Keratinocyte (primary cell): ENCODE measurements around the gene THAP6. TPM values are rescaled to one million over a fixed set of nuclear protein-coding genes. Genes with fewer than 3 reads are reported as not detected.

Experiments
- DNase-seq: peaks from one replicate; pipeline ENCODE4 v3.0.0-alpha.2; 2011; ENCODE audit warnings: low read depth, missing footprints, low spot score
- FAIRE-seq: peaks from 2 replicates; lab custom pipeline; 2011; peaks lifted over from hg19 to GRCh38; lab: Jason Lieb, UNC
- H2AFZ ChIP-seq: 2 replicates; pipeline ENCODE4 v1.6.0; 2012; ENCODE audit warnings: low read length, control low read depth, inconsistent platforms; ENCODE audit not compliant: control insufficient read depth
- H3K27ac ChIP-seq: 2 replicates; pipeline ENCODE4 v1.5.1; 2011; ENCODE audit warnings: low read length; ENCODE audit not compliant: control insufficient read depth, insufficient read depth
- H3K27me3 ChIP-seq: 3 replicates; pipeline ENCODE4 v1.6.0; 2011; ENCODE audit warnings: low read length; ENCODE audit not compliant: control insufficient read depth, insufficient read depth; ENCODE audit errors: extremely low read depth
- H3K36me3 ChIP-seq, 2 experiments: 2 replicates in 1 of 2; 3 replicates in 1 of 2; pipeline ENCODE4 v1.5.1; 2011; ENCODE audit warnings: low read length in 2 of 2, mild to moderate bottlenecking in 1 of 2; ENCODE audit not compliant: control insufficient read depth in 2 of 2, insufficient read depth in 2 of 2; ENCODE audit errors: extremely low read depth in 1 of 2
- H3K4me1 ChIP-seq: 3 replicates; pipeline ENCODE4 v1.5.1; 2011; ENCODE audit warnings: low read length; ENCODE audit not compliant: control insufficient read depth, insufficient read depth; ENCODE audit errors: extremely low read depth
- H3K4me2 ChIP-seq: 3 replicates; pipeline ENCODE4 v1.6.0; 2011; ENCODE audit warnings: low read depth, low read length; ENCODE audit not compliant: control insufficient read depth, insufficient read depth; ENCODE audit errors: extremely low read depth
- H3K4me3 ChIP-seq, 3 experiments: fragments of 200-600 bp in 1 of 3; sonication (generic) in 1 of 3; 2 replicates in 2 of 3; 3 replicates in 1 of 3; pipeline ENCODE4 v1.5.1; 2011 to 2016; ENCODE audit warnings: low read length in 3 of 3, mild to moderate bottlenecking in 3 of 3, control low read depth in 2 of 3, inconsistent platforms in 1 of 3, low read depth in 1 of 3, mixed read lengths in 1 of 3, mixed run types in 1 of 3, moderate library complexity in 1 of 3; ENCODE audit not compliant: control insufficient read depth in 2 of 3, insufficient read depth in 2 of 3; ENCODE audit errors: extremely low read depth in 1 of 3
- H3K79me2 ChIP-seq: 2 replicates; pipeline ENCODE4 v1.6.0; 2012; ENCODE audit warnings: low read length; ENCODE audit not compliant: control insufficient read depth, insufficient read depth
- H3K9ac ChIP-seq: 3 replicates; pipeline ENCODE4 v1.6.0; 2011; ENCODE audit warnings: low read length; ENCODE audit not compliant: control insufficient read depth, insufficient read depth; ENCODE audit errors: extremely low read depth
- H3K9me1 ChIP-seq: 3 replicates; pipeline ENCODE4 v1.6.0; 2011; ENCODE audit warnings: low read length; ENCODE audit not compliant: control insufficient read depth, insufficient read depth; ENCODE audit errors: extremely low read depth
- H3K9me3 ChIP-seq: 2 replicates; pipeline ENCODE4 v1.5.1; 2012; ENCODE audit warnings: low read depth, low read length; ENCODE audit not compliant: control insufficient read depth
- H4K20me1 ChIP-seq: 3 replicates; pipeline ENCODE4 v1.6.0; 2011; ENCODE audit warnings: low read length; ENCODE audit not compliant: control insufficient read depth, insufficient read depth; ENCODE audit errors: extremely low read depth
- CTCF ChIP-seq, 3 experiments: IDR thresholded peaks in 1 of 3; conservative IDR thresholded peaks in 1 of 3; optimal IDR thresholded peaks in 1 of 3; 2 replicates in 2 of 3; 3 replicates in 1 of 3; pipeline versions ENCODE3 to v1.5.1; 2011; ENCODE audit warnings: low read length in 3 of 3, mild to moderate bottlenecking in 3 of 3, moderate library complexity in 2 of 3, control low read depth in 1 of 3, inconsistent platforms in 1 of 3; ENCODE audit not compliant: insufficient read depth in 2 of 3; ENCODE audit errors: extremely low read depth in 1 of 3
- EZH2 ChIP-seq: IDR thresholded peaks from one replicate; pipeline ENCODE4 v1.6.1; 2012; ENCODE audit warnings: inconsistent platforms, mild to moderate bottlenecking, low read length, moderate library complexity
- dilution Hi-C: fragments of 300-500 bp; cut with MboI; formaldehyde crosslinking; loops from one replicate; pipeline ENCODE4 v1.7.0; 2020; ENCODE audit warnings: low sequenced_read_pairs; ENCODE audit not compliant: extremely low pct_ligation_motif_present
- polyA plus RNA-seq, 5 experiments: library from polyadenylated mRNA; depleted of rRNA in 3 of 5; stranded (reverse) in 3 of 5; stranded (forward) in 1 of 5; unstranded in 1 of 5; fragments of >200 nt; gene quantifications; 1 replicate in 1 of 5; 2 replicates in 3 of 5; 3 replicates in 1 of 5; pipeline versions ENCODE4 v1.2.1 to v1.2.3, GENCODE V29; 2011 to 2012; ENCODE audit warnings: missing spikeins in 2 of 5, low read depth in 1 of 5, low replicate concordance in 1 of 5

Gene THAP6
- polyA plus RNA-seq, 1 donor (not counting 4 experiments of a cell fraction or from before 2014, with no cell fraction given) = 11.9 TPM

DNA sequence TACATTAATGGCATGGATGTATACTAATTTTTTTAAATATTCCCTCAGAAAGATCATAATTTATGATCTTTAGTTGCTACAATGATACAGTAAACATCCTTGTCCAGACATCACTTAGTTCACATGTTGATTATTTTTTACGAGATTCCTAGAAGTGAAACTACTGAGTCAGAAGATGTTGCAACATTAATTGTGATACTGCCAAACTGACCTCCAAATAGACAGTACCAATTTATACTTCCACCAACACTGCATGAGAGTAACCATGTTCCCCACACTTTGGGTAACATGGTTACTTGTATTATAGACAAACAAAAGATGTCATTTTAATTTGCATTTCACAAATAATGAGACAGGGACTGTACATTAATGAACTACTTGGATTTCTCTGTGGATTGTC, 19.7 kb upstream of the THAP6 start:
- H3K27ac ChIP-seq = peak overlapping the region; percentile 33
- H3K4me1 ChIP-seq = no peaks in the 10 kb centered on the region
- H3K9ac ChIP-seq = no peak overlapping the region
- DNase-seq (no peak), FAIRE-seq (peak; percentile 61)
- H3K9me1 ChIP-seq = no peaks in the 10 kb centered on the region
- no peaks in the 10 kb centered on the region for H3K9me3 ChIP-seq
- H3K27me3 ChIP-seq = no peaks in the 10 kb centered on the region
- H2AFZ ChIP-seq = no peak overlapping the region
- no peak overlapping the region for H3K4me2 ChIP-seq
- no peaks in the 10 kb centered on the region for H4K20me1 ChIP-seq
- H3K79me2 ChIP-seq = peaks cover 24% of the 10 kb centered on the region
- dilution Hi-C loops = no loop called here
- no peak overlapping the region for H3K4me3 ChIP-seq
- H3K36me3 ChIP-seq = peaks cover 4 to 5% of the 10 kb centered on the region in 2 experiments
- TF ChIP-seq CTCF (optimal IDR thresholded peaks at IDR 0.05 in 1 of 3, IDR thresholded peaks at IDR 0.05 in 1 of 3, conservative IDR thresholded peaks at IDR 0.05 in 1 of 3; ENCODE audit: extremely low read depth in 1 of 3, insufficient read depth in 2 of 3, low read length in 3 of 3) (no peak), EZH2 (no peak)

DNA sequence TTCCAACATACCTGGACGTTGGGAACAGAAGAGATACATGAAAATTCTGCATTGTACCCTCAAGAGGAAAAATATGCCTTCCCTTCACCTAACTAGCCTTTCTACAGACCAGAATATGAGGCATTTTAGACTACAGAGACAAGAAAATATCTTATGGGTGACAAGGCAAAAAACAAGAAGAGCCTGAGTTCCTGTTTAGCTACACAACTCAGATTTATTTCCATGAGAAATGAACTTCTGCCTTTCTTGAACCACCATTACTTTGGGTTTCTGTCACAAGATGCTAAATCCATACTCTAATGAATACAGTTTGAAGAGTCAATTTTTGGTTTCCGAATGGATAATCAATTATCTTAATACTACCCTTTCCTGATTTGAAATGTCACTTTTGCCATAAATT, 18.8 kb upstream of the THAP6 start:
- FAIRE-seq (no peak), DNase-seq (no peak)
- no peaks in the 10 kb centered on the region for H3K9me1 ChIP-seq
- no peaks in the 10 kb centered on the region for H4K20me1 ChIP-seq
- peaks cover 31% of the 10 kb centered on the region for H3K79me2 ChIP-seq
- no peak overlapping the region for H3K4me3 ChIP-seq
- H3K36me3 ChIP-seq = peaks cover 4 to 5% of the 10 kb centered on the region in 2 experiments
- TF ChIP-seq CTCF (optimal IDR thresholded peaks at IDR 0.05 in 1 of 3, IDR thresholded peaks at IDR 0.05 in 1 of 3, conservative IDR thresholded peaks at IDR 0.05 in 1 of 3; ENCODE audit: extremely low read depth in 1 of 3, insufficient read depth in 2 of 3, low read length in 3 of 3) (no peak), EZH2 (no peak)
- H2AFZ ChIP-seq = no peak overlapping the region
- dilution Hi-C loops = no loop called here
- no peaks in the 10 kb centered on the region for H3K9me3 ChIP-seq
- no peak overlapping the region for H3K4me2 ChIP-seq
- H3K9ac ChIP-seq = no peak overlapping the region
- no peaks in the 10 kb centered on the region for H3K4me1 ChIP-seq
- H3K27ac ChIP-seq = peak overlapping the region; percentile 33
- no peaks in the 10 kb centered on the region for H3K27me3 ChIP-seq
